AG09309 (cell line): ENCODE results near the gene RASA2.

Experiments used
- DNase-seq: peaks from one replicate; pipeline ENCODE4 v3.0.0-alpha.2; 2010; ENCODE audit warnings: low read depth
- H3K4me3 ChIP-seq: 2 replicates; pipeline ENCODE4 v1.5.1; 2011; ENCODE audit warnings: mild to moderate bottlenecking, low read depth, low read length, moderate library complexity; ENCODE audit not compliant: control insufficient read depth
- TF ChIP-seq, protein P1 (sequence below): IDR thresholded peaks from 2 replicates; pipeline ENCODE4 v1.5.1; 2011; ENCODE audit warnings: mild to moderate bottlenecking, low read depth, low read length, inconsistent platforms; ENCODE audit not compliant: insufficient read depth, control insufficient read depth; ENCODE audit errors: missing control alignments

Gene RASA2

DNA sequence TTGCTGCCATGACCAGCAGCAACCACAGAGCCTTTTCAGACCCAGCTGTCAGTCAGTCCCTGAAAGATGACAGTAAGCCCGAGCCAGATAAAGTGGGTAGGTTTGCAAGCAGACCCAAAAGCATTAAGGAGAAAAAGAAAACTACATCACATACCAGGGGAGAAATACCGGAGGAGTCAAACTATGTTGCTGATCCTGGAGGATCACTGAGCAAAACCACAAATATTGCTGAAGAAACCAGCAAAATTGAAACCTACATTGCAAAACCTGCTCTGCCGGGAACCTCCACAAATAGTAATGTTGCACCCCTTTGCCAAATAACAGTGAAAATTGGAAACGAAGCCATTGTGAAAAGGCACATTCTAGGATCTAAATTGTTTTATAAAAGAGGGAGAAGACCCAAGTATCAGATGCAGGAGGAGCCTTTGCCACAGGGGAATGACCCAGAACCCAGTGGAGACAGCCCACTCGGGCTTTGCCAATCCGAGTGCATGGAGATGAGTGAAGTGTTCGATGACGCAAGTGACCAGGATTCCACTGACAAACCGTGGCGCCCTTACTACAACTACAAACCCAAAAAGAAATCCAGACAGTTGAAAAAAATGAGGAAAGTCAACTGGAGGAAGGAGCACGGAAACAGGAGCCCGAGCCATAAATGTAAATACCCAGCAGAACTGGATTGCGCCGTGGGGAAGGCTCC is 42.1 kb upstream of the RASA2 start:
- peak; percentile 64 for DNase-seq
- no peak overlapping the region for H3K4me3 ChIP-seq
- TF ChIP-seq, protein P1, sequence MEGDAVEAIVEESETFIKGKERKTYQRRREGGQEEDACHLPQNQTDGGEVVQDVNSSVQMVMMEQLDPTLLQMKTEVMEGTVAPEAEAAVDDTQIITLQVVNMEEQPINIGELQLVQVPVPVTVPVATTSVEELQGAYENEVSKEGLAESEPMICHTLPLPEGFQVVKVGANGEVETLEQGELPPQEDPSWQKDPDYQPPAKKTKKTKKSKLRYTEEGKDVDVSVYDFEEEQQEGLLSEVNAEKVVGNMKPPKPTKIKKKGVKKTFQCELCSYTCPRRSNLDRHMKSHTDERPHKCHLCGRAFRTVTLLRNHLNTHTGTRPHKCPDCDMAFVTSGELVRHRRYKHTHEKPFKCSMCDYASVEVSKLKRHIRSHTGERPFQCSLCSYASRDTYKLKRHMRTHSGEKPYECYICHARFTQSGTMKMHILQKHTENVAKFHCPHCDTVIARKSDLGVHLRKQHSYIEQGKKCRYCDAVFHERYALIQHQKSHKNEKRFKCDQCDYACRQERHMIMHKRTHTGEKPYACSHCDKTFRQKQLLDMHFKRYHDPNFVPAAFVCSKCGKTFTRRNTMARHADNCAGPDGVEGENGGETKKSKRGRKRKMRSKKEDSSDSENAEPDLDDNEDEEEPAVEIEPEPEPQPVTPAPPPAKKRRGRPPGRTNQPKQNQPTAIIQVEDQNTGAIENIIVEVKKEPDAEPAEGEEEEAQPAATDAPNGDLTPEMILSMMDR = no peak

DNA sequence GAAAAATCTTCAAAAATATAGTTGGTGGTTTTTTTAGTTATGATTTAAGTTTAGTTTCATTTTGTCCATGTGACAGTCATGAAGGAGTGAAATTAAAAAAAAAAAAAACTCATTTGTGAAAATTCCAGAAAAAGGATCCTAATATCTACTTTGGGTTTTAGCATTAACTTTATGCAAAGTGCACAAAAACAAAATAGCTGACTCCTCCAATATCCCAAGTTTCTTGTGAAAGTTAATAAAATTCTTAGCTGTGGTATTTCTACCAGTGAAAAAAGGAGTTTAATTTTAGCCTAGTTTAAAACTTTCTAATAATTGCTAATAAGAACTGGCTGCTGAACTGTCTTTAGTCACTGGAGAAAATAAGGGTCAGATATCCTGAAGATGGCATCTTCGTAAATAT is 40.8 kb upstream of the RASA2 start:
- TF ChIP-seq, protein P1 = no peak
- no peak for DNase-seq
- H3K4me3 ChIP-seq = no peak overlapping the region

DNA sequence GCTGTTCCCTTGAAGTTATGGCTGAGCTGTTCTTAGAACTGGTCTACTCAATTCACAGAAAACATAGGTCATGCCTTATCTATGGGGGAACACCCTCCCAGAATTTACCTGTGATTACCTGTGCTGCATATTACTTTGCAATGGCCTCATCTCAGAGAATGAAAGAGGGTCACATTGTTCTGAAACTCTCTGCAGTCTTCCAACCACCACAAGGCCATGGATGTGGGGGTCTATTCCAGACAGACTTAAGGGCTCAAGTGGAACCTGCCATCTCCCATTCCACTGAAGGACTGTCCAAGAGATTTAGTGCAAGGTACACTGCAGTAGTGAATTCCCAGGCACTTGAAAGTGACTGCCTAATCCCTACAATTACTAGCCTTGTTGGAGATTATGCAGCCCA is 40.1 kb upstream of the RASA2 start:
- H3K4me3 ChIP-seq = no peak overlapping the region
- TF ChIP-seq, protein P1 = no peak
- DNase-seq = no peak

DNA sequence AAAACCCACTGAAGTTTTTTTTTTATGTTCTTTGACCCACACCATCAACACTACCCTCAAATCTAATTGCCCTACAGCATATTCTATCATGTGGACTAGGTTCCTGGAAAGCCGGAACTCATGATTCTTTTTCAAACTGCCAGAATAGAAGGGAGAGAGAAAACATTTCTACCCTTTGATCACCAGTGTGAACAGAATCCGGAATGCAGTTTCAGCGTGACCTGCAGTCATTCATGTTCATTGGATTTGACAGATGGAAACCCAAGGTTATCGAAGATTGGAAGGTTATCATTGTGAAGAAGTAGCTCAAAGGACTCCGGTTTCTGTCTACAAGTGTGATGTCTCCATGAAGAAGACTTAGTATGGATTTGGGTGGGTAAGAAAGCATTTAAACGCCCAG is 39.4 kb upstream of the RASA2 start:
- DNase-seq = no peak
- TF ChIP-seq, protein P1 = no peak

DNA sequence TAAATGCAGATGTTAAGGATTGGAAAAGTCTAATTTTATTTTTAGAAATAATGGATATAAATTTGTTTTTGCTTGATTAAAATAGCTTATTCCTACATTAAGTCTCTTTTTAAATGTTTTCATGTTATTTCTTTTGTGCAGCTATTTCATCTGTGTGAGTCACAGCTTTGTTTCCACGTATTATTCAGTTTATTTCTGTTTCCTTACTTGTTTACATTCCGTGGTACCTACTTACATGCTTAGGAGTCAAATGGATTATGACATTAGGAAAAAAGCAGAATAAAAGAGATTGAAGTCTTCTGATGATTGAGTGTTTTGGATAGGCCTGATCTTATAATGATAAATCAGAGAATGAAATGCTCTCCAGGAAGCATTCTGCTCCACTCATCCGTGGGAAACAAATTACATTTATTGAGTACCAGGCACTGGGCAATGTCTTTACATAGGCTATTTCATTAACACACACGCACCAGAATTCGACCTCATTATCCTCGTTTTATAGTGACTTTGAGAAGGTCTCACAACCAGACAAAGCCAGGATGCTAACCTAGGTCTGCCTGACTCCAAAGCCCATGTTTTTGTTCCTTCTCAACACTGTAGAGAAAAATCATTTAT is 38.1 kb upstream of the RASA2 start:
- TF ChIP-seq, protein P1 = no peak
- no peak overlapping the region for H3K4me3 ChIP-seq
- no peak for DNase-seq

More for the DNA sequence above, 39.4 kb upstream of the RASA2 start:
- H3K4me3 ChIP-seq = no peak overlapping the region

DNA sequence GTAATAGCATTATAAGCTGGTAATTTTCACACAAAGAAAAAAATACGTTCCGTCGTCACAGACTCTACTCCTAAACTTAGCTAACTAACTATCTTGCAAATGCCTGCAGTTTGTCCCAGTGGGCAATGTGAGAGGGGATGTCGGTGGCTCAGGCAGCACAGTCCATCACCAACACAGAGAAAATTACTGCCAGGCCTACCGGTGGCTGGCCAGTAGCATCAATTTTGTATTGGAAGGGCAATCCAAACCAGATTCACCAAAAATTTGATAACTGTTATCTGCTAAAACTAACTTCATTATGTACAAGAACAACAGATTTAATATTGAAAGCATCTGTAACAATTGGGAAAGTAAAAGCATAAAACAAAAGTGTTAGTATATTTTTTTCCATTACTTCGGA is 37.4 kb upstream of the RASA2 start:
- DNase-seq = no peak
- no peak overlapping the region for H3K4me3 ChIP-seq

More for the DNA sequence above, 37.4 kb upstream of the RASA2 start:
- TF ChIP-seq, protein P1 = no peak
